Esophagus (tissue), 2 donors: ENCODE data around the gene C10orf90. TPM values are rescaled to one million over a fixed set of nuclear protein-coding genes. Genes with fewer than 3 reads are reported as not detected.

ENCODE experiments used
- H3K27ac ChIP-seq, 2 donors: one replicate each; pipeline ENCODE4 v1.5.1; 2013; ENCODE audit warnings: low read depth in 2 of 2, mild to moderate bottlenecking in 2 of 2, inconsistent platforms in 1 of 2, low read length in 1 of 2, moderate library complexity in 1 of 2
- H3K27me3 ChIP-seq, 2 donors: one replicate each; pipeline ENCODE4 v1.6.1; 2013; ENCODE audit warnings: low read length in 2 of 2, control low read depth in 1 of 2, mild to moderate bottlenecking in 1 of 2; ENCODE audit not compliant: insufficient read depth in 2 of 2, control insufficient read depth in 1 of 2
- H3K36me3 ChIP-seq, 2 donors: one replicate each; pipeline ENCODE4 v1.6.1; 2013; ENCODE audit warnings: low read length in 1 of 2; ENCODE audit not compliant: control insufficient read depth in 2 of 2, insufficient read depth in 2 of 2
- H3K4me1 ChIP-seq, 2 donors: one replicate each; pipeline ENCODE4 v1.6.1; 2013; ENCODE audit warnings: low read length in 1 of 2; ENCODE audit not compliant: control insufficient read depth in 2 of 2, insufficient read depth in 2 of 2
- H3K4me3 ChIP-seq, 2 donors: one replicate each; pipeline ENCODE4 v1.5.1; 2013; ENCODE audit warnings: low read length in 2 of 2, mild to moderate bottlenecking in 2 of 2, low read depth in 1 of 2, moderate library complexity in 1 of 2
- H3K9me3 ChIP-seq, 2 donors: one replicate each; pipeline ENCODE4 v1.6.1; 2013; ENCODE audit warnings: mild to moderate bottlenecking in 2 of 2, low read depth in 1 of 2, low read length in 1 of 2, moderate library complexity in 1 of 2; ENCODE audit not compliant: control insufficient read depth in 2 of 2, insufficient read depth in 1 of 2
- WGBS, 2 donors: extraction: QIAGEN DNeasy Blood & Tissue Kit; methylation state at CpG; one replicate each; pipeline ENCODE4 v1.1.7; 2013; 5-methylcytosine and 5-hydroxymethylcytosine counted together
- polyA plus RNA-seq, 2 donors: library from polyadenylated mRNA; stranded (reverse); fragments of 200-250 nt; gene quantifications; one replicate each; pipeline ENCODE4 v1.2.3, GENCODE V29; 2013
- donor health status: healthy with polysubstance abuse.
- donor health status: Bipolar disorder and iron deficiency.

Gene C10orf90
- polyA plus RNA-seq, 2 donors, result 0.05 TPM; not detected in 1

DNA sequence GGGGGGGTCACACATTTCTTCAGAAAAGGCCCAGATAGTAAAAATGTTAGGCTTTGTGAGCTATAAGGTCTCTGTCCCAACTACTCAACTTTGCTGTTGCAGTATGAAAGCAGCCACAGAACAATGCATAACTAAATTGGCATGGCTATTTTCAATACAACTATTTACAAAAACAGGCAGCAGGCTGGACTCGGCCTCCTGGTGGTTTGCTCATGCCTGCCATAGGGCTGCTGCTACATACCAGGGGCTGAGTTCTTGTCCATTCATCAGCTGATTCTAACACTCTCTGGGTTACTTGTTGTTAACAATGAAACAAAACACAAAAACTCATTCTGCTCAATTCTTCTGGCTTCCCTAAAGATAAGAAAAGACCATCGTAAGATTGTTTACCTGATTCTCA, 172.8 kb downstream of the C10orf90 start:
- WGBS, 2 donors, result 81 to 92% methylated on average over 2 of the region's 2 CpGs
- no peaks in the 10 kb centered on the region for H3K4me1 ChIP-seq
- H3K9me3 ChIP-seq, result no peaks in the 10 kb centered on the region
- H3K4me3 ChIP-seq, result no peak overlapping the region
- no peaks in the 10 kb centered on the region for H3K27me3 ChIP-seq
- H3K36me3 ChIP-seq, result no peaks in the 10 kb centered on the region
- no peak overlapping the region for H3K27ac ChIP-seq

- Histone ChIP-seq H3K9me3 (no peaks in the 10 kb centered on the region), H3K36me3 (no peaks in the 10 kb centered on the region), H3K4me1 (no peaks in the 10 kb centered on the region), H3K4me3 (no peak overlapping the region), H3K27ac (no peak overlapping the region), H3K27me3 (no peaks in the 10 kb centered on the region)
- WGBS, 2 donors, result 86 to 88% methylated on average over 16 of the region's 16 CpGs
Measured at GRCh38 chr10:126496771-126497545, 173.5 kb downstream of the C10orf90 start.

DNA sequence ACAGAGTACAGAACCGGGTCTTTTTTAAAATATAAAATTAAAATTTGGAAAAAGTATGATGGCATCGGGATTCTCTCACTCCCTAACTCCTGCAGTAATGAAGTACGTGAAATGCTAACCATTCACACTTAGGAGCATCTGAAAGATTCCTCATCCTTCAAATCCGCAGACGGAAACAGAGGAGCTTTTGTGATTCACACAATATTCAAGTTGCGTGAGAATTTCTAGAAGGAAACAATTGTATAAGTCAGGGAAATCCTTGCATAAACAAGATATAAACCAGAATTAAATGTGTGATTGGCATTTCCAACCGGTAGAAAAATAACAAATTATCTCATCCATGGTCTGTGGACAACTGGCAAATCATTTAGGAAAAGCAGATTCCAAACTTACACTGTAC, 179.0 kb downstream of the C10orf90 start:
- no peaks in the 10 kb centered on the region for H3K36me3 ChIP-seq
- no peaks in the 10 kb centered on the region for H3K9me3 ChIP-seq
- H3K4me1 ChIP-seq, result no peaks in the 10 kb centered on the region
- WGBS, 2 donors, result 53 to 55% methylated on average over 7 of the region's 7 CpGs
- H3K4me3 ChIP-seq, result no peak overlapping the region
- H3K27ac ChIP-seq, result no peak overlapping the region
- no peaks in the 10 kb centered on the region for H3K27me3 ChIP-seq

DNA sequence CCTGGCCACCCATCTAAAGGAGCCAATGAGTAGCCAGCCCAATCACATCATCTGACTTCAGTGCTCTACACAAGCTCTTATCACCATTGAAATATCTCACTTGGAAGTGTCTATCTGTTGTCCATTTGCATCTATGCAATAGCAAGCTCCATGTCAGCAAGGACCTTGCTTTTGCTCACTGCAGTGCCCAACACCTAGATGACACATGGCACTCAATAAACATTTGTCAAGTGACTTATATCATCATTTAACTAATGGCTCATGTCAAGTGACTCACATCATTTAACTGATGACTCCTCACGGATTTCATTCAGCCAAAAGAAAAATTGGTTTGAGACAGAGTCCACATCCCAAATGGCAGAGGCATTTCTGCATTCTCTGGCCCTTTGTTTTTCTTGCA, 189.3 kb downstream of the C10orf90 start:
- no peaks in the 10 kb centered on the region for H3K36me3 ChIP-seq
- H3K9me3 ChIP-seq, result peaks cover 0 to 7% of the 10 kb centered on the region in 2 donors
- no peak overlapping the region for H3K4me3 ChIP-seq
- H3K4me1 ChIP-seq, result no peaks in the 10 kb centered on the region
- H3K27me3 ChIP-seq, result no peaks in the 10 kb centered on the region
- WGBS, 2 donors, result 67 to 70% methylated on average over 1 of the region's 1 CpG
- no peak overlapping the region for H3K27ac ChIP-seq

DNA sequence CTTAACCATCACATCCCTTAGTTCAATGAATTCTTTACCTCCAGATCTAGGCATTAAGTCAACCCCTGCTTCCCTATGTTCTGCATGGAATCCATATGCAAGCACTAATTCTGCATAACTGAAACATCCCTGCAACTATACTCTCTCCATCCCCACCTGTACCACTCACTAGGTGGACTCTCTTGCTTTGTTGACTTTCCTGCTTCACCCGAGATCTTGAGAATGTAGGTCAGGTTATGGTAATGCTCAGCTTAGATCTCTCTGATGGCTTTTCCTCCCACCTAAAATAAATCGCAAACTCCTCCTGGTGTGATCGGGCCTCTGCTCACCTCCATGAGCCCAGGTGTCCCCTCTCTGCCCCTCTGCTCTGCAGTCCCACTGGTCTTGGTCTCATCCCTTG, 189.8 kb downstream of the C10orf90 start:
- Histone ChIP-seq H3K27ac (no peak overlapping the region), H3K36me3 (no peaks in the 10 kb centered on the region), H3K4me1 (no peaks in the 10 kb centered on the region), H3K9me3 (peaks cover 0 to 7% of the 10 kb centered on the region in 2 donors), H3K4me3 (no peak overlapping the region), H3K27me3 (no peaks in the 10 kb centered on the region)
- 85 to 97% methylated on average over 3 of the region's 3 CpGs for WGBS, 2 donors

GRCh38 chr10:126479280-126479895, 191.1 kb downstream of the C10orf90 start:
- no peaks in the 10 kb centered on the region for H3K27me3 ChIP-seq
- WGBS, 2 donors, result 84 to 90% methylated on average over 7 of the region's 7 CpGs

DNA sequence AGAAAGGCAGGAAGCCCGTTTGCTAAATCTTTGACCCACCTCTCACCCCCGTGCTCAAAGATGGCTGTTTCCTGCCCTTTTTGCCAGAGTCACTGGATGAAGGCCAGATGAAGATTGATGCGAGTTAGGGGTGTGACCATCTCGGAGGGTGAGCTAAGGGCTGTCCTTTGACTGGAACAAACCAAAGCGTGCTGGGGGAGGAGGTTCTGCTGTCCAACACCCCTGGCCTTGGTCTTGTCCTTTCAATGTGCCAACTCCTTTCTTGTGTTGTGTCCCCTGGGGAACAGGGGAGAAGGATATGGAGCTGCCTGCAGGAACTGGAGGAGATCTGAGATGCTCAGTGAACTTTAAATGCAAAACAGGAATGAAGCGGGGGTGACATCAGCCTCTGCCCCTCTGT, 191.9 kb downstream of the C10orf90 start:
- Histone ChIP-seq H3K27me3 (no peaks in the 10 kb centered on the region), H3K4me3 (no peak overlapping the region), H3K9me3 (peaks cover 0 to 5% of the 10 kb centered on the region in 2 donors), H3K4me1 (no peaks in the 10 kb centered on the region), H3K27ac (no peak overlapping the region), H3K36me3 (no peaks in the 10 kb centered on the region)
- 48 to 64% methylated on average over 6 of the region's 6 CpGs for WGBS, 2 donors

More at GRCh38 chr10:126479280-126479895, 191.1 kb downstream of the C10orf90 start:
- no peaks in the 10 kb centered on the region for H3K4me1 ChIP-seq
- no peak overlapping the region for H3K4me3 ChIP-seq
- no peaks in the 10 kb centered on the region for H3K36me3 ChIP-seq
- H3K9me3 ChIP-seq, result peaks cover 0 to 5% of the 10 kb centered on the region in 2 donors
- no peak overlapping the region for H3K27ac ChIP-seq

DNA sequence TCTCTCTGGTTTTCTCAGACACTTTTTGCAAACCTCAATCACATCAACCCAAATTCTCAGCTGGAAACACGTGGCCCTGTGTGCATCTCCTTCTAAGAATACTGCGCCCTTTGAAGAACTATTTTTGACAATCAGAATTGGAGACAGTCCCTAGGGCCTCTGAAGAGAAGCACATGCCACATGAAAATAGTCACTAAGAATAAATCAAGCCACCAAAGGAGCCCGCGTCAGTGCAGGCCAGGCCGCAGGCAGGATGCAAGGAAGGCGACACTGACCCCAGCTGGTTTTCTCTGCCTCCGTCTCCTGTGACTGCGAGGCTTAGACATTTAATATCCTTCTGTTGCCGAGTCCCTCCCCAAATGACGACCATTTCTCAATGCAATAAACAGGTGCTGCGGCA, 194.2 kb downstream of the C10orf90 start:
- Histone ChIP-seq H3K9me3 (peaks cover 0 to 5% of the 10 kb centered on the region in 2 donors), H3K4me3 (no peak overlapping the region), H3K27me3 (no peaks in the 10 kb centered on the region), H3K4me1 (no peaks in the 10 kb centered on the region), H3K27ac (no peak overlapping the region), H3K36me3 (no peaks in the 10 kb centered on the region)
- WGBS, 2 donors, result 70 to 73% methylated on average over 11 of the region's 11 CpGs

GRCh38 chr10:126475074-126475691, 195.3 kb downstream of the C10orf90 start:
- no peak overlapping the region for H3K27ac ChIP-seq
- H3K27me3 ChIP-seq, result no peaks in the 10 kb centered on the region
- peaks cover 0 to 5% of the 10 kb centered on the region in 2 donors for H3K9me3 ChIP-seq
- H3K4me1 ChIP-seq, result no peaks in the 10 kb centered on the region
- 87 to 88% methylated on average over 6 of the region's 6 CpGs for WGBS, 2 donors
- no peaks in the 10 kb centered on the region for H3K36me3 ChIP-seq
- no peak overlapping the region for H3K4me3 ChIP-seq
